Loucy (cell line): Measurements from ENCODE around the gene TOP1.

Experiments used
- CTCF ChIP-seq: fragments of 200-600 bp; sonication (generic); conservative IDR thresholded peaks from 2 replicates; pipeline ENCODE4 v1.5.1; 2014; ENCODE audit warnings: mild to moderate bottlenecking, antibody characterized with exemption, low read length
- EZH2phosphoT487 ChIP-seq: fragments of 200-600 bp; IDR thresholded peaks from 2 replicates; pipeline ENCODE4 v1.6.1; 2018; ENCODE audit warnings: antibody characterized with exemption, mild to moderate bottlenecking, moderate library complexity, borderline replicate concordance

- TF ChIP-seq CTCF (no peak), EZH2phosphoT487 (no peak)
These were observed 48.2 kb downstream of the TOP1 start for GRCh38 chr20:41076776-41077175.
